ENCODE results near the gene GALNTL6.

DNA sequence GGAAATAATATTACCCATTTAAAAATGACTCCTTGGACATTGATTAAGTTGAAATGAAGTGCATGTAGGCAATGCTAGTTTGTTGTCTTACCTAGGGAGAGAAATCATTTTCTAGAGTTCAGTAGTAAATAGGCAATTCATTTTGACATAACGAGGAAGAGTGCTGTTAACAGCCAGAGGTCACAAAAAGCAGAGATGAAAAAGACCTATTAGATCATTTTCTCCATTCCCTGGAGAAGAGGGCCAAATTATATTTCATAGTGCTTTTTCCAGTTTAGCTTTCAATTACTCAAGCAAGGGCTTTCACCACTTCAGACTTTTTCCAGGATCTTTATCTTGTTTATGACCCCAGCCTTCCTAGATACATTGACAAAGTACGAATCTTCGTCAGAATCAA is 981.1 kb downstream of the GALNTL6 start:
- TF ChIP-seq, protein P1, sequence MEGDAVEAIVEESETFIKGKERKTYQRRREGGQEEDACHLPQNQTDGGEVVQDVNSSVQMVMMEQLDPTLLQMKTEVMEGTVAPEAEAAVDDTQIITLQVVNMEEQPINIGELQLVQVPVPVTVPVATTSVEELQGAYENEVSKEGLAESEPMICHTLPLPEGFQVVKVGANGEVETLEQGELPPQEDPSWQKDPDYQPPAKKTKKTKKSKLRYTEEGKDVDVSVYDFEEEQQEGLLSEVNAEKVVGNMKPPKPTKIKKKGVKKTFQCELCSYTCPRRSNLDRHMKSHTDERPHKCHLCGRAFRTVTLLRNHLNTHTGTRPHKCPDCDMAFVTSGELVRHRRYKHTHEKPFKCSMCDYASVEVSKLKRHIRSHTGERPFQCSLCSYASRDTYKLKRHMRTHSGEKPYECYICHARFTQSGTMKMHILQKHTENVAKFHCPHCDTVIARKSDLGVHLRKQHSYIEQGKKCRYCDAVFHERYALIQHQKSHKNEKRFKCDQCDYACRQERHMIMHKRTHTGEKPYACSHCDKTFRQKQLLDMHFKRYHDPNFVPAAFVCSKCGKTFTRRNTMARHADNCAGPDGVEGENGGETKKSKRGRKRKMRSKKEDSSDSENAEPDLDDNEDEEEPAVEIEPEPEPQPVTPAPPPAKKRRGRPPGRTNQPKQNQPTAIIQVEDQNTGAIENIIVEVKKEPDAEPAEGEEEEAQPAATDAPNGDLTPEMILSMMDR (IDR thresholded peaks at IDR 0.05; ENCODE audit: insufficient read depth, low read length, poor library complexity, severe bottlenecking), result no peak
- no peak for TF ChIP-seq EZH2phosphoT487 (conservative IDR thresholded peaks at IDR 0.05; ENCODE audit: low read length)
